GM10248 (cell line): Measurements from ENCODE around the gene C14orf132.

Experiments used
- CTCF ChIA-PET: fragments of 300-600 bp; sonication (Branson Sonifier 250); formaldehyde crosslinking; extraction: SDS; loops from one replicate; lab custom pipeline; 2021; ENCODE audit warnings: antibody characterized with exemption; lab: Yijun Ruan, JAX
- POLR2A ChIA-PET: fragments of 350-650 bp; sonication (Branson Sonifier 250); formaldehyde crosslinking; extraction: SDS; loops from one replicate; lab custom pipeline; 2020; ENCODE audit warnings: antibody characterized with exemption; lab: Yijun Ruan, JAX
- DNase-seq: peaks from one replicate; pipeline ENCODE4 v3.0.0; 2012; ENCODE audit errors: extremely low spot score
- CTCF ChIP-seq: IDR thresholded peaks from 2 replicates; pipeline ENCODE4 v1.5.1; 2012; ENCODE audit warnings: mild to moderate bottlenecking, low read depth; ENCODE audit errors: extremely low read depth, missing control alignments, control extremely low read depth

C14orf132 gene

GRCh38 chr14:96038920-96039632, at the start of gene C14orf132:
TSS of gene C14orf132 (plus strand) at chr14:96039362. CDS start at chr14:96039501, 139 bp downstream.
- CTCF ChIA-PET = interaction anchor here (2.1 kb wide), 1 partner anchor 10 kb away, joined by 5 read pairs; no protein-coding TSS in a partner anchor

GRCh38 chr14:95993768-95994592, 45.2 kb upstream of the C14orf132 start:
- TF ChIP-seq CTCF = peak; percentile 71
- DNase-seq = peak; percentile 43
- POLR2A ChIA-PET = no interaction called here
- CTCF ChIA-PET = interaction anchor here (0.6 to 6.9 kb wide), 23 partner anchors 9 to 666 kb away, joined by 3 to 94 read pairs (median 4); no protein-coding TSS in a partner anchor

More at GRCh38 chr14:96038920-96039632, at the start of gene C14orf132:
- peak; percentile 76 for DNase-seq
- no peak for TF ChIP-seq CTCF
- POLR2A ChIA-PET = no interaction called here

GRCh38 chr14:95994593-95994928, 44.6 kb upstream of the C14orf132 start:
- no peak for DNase-seq
- CTCF ChIA-PET = interaction anchor here (0.7 to 6.9 kb wide), 19 partner anchors 9 to 667 kb away, joined by 3 to 94 read pairs (median 5); no protein-coding TSS in a partner anchor
- POLR2A ChIA-PET = no interaction called here
- no peak for TF ChIP-seq CTCF

GRCh38 chr14:95998656-95999055, 40.5 kb upstream of the C14orf132 start:
- POLR2A ChIA-PET = no interaction called here
- no peak for TF ChIP-seq CTCF
- CTCF ChIA-PET = interaction anchor here (1.1 to 1.4 kb wide), 3 partner anchors 99 to 435 kb away, joined by 3 read pairs; no protein-coding TSS in a partner anchor

GRCh38 chr14:96001866-96002497, 37.2 kb upstream of the C14orf132 start:
- no peak for DNase-seq
- POLR2A ChIA-PET = no interaction called here
- CTCF ChIA-PET = interaction anchor here (0.9 to 1.9 kb wide), 6 partner anchors 8 to 436 kb away, joined by 3 to 9 read pairs (median 5); no protein-coding TSS in a partner anchor
- TF ChIP-seq CTCF = no peak

More at GRCh38 chr14:95998656-95999055, 40.5 kb upstream of the C14orf132 start:
- DNase-seq = no peak

- no peak for TF ChIP-seq CTCF
- ChIA-PET CTCF (interaction anchor here (1.6 to 1.9 kb wide), 4 partner anchors 8 to 96 kb away, joined by 3 to 9 read pairs (median 5); no protein-coding TSS in a partner anchor), POLR2A (no interaction called here)
- DNase-seq = no peak
Measured at GRCh38 chr14:96002498-96002884, 36.7 kb upstream of the C14orf132 start.
